ENCODE results near the gene ATXN8OS.

DNA sequence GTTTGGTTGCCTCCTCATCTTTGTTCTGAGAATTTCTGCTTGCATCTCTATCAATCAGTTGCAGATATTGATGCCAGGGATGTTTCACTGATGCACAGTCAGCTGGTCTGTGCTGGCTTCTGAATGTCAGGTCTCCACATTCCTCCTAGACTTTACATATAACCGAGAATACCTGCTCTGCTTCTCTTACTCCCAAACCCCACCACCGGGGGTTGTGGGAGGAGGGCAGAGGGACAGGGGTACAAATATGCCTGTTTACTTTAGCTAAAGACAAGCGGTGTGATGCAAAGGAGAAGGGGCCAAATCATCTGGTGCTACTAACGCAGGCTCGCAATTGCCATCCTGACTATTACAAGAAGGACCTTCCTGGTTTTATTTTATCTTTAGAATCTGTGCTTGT is 18.1 kb downstream of the ATXN8OS start:
- TF ChIP-seq, protein P1, sequence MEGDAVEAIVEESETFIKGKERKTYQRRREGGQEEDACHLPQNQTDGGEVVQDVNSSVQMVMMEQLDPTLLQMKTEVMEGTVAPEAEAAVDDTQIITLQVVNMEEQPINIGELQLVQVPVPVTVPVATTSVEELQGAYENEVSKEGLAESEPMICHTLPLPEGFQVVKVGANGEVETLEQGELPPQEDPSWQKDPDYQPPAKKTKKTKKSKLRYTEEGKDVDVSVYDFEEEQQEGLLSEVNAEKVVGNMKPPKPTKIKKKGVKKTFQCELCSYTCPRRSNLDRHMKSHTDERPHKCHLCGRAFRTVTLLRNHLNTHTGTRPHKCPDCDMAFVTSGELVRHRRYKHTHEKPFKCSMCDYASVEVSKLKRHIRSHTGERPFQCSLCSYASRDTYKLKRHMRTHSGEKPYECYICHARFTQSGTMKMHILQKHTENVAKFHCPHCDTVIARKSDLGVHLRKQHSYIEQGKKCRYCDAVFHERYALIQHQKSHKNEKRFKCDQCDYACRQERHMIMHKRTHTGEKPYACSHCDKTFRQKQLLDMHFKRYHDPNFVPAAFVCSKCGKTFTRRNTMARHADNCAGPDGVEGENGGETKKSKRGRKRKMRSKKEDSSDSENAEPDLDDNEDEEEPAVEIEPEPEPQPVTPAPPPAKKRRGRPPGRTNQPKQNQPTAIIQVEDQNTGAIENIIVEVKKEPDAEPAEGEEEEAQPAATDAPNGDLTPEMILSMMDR (IDR thresholded peaks at IDR 0.05; ENCODE audit: poor library complexity, severe bottlenecking) = no peak
- TF ChIP-seq TAF1 (IDR thresholded peaks at IDR 0.05; ENCODE audit: low read depth) = no peak
- TF ChIP-seq POLR2AphosphoS5 (IDR thresholded peaks at IDR 0.05) = no peak
- TF ChIP-seq, protein P2, sequence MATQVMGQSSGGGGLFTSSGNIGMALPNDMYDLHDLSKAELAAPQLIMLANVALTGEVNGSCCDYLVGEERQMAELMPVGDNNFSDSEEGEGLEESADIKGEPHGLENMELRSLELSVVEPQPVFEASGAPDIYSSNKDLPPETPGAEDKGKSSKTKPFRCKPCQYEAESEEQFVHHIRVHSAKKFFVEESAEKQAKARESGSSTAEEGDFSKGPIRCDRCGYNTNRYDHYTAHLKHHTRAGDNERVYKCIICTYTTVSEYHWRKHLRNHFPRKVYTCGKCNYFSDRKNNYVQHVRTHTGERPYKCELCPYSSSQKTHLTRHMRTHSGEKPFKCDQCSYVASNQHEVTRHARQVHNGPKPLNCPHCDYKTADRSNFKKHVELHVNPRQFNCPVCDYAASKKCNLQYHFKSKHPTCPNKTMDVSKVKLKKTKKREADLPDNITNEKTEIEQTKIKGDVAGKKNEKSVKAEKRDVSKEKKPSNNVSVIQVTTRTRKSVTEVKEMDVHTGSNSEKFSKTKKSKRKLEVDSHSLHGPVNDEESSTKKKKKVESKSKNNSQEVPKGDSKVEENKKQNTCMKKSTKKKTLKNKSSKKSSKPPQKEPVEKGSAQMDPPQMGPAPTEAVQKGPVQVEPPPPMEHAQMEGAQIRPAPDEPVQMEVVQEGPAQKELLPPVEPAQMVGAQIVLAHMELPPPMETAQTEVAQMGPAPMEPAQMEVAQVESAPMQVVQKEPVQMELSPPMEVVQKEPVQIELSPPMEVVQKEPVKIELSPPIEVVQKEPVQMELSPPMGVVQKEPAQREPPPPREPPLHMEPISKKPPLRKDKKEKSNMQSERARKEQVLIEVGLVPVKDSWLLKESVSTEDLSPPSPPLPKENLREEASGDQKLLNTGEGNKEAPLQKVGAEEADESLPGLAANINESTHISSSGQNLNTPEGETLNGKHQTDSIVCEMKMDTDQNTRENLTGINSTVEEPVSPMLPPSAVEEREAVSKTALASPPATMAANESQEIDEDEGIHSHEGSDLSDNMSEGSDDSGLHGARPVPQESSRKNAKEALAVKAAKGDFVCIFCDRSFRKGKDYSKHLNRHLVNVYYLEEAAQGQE (IDR thresholded peaks at IDR 0.05; ENCODE audit: borderline replicate concordance) = no peak

Measured in neural cell (in vitro differentiated cells).